GM04504 (cell line): Measurements from ENCODE around the gene ARID1A.
A peak's percentile ranks its signal among the peaks of the same experiment; 100 is the strongest.
"Not testable (repeated sequence)": the region's sequence is repeated elsewhere in the genome, so short reads cannot be mapped to it uniquely, and the experiment has no call there.

ENCODE experiments used
- DNase-seq: peaks from one replicate; pipeline ENCODE4 v3.0.0-alpha.2; 2012; ENCODE audit warnings: low read depth

Gene ARID1A

DNA sequence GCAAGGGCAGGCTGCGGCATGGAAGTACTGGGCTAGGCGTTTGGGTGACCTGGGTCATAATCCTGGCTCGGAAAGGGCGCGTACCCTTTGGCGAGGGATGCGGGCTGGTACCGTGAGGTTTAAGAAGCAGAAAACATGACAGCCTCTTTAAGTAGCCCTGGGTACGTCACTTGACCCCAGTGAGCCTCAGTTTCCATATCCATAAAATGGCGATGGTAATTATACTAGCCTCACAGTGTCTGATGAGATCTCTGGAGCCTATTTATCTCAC lies 92.6 kb downstream of the ARID1A start:
- no peak for DNase-seq

DNA sequence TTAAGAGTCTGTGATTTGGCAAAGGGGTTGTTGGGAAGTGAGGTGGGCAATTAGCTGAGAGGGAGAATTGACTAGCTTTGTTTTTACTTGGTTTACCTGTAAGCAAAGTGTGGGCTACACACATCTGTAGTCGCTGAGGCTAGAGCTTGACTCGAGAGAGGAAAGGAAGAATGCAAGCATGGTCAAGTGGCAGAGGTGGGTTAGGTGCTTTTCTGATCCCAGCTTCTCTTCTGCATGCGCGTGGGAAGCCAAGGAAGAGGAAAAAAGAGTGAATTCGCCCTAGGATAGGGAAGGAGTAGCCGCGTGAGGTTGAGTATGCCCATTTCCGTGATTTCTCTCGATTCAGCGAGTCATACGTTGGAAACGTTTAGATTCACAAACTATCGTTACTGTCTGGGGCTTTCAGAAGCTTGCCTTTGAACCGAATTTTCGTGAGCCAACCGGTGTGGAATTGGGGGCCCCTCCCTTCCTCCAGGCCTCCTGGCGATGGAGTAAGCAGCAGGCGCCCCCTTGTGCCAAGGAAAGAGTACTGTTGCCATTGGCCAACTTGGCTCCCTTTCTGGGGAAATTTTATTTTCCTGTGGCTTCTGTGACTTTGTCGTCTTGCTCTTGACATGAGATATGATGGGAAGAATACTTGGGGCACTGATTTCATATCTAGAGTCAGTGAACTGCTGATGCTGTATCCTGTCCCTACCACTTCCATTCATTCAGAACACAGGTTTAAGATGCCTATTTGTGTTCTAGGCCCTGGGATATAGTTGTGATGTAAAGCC lies 93.2 kb downstream of the ARID1A start:
- peak; percentile 71 for DNase-seq

DNA sequence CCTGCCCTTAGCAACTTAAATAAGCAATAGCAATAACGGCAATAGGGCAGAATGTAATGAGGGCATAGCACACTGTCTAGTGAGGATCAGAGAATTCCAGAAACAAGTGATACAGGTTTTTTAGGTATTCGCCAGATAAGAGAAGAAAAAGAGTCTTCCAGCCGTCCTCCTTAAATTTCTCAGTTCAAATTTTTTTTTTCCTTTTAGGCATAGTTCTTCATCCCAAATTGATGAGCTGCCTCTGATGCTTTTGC lies 93.7 kb downstream of the ARID1A start:
- DNase-seq, result no peak

DNA sequence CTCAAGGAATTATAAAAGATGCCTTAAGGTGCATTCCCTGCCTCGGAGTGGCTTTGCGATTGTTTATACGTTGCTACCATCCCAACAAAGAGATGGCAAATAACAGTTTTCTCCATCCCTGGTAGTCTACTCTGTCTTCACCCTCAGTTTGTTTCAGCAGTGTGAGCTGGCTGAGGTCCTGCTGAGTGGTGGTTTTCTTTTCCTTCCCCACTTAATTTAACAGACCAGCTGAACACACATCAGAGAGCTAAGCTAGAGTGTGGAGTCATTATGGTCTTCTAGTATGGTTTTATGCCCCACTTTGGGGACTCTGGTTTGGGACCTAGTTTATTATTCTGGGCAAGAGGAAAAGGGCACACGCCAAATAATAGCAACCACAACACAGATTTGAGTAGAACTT lies 94.1 kb downstream of the ARID1A start:
- DNase-seq, result no peak

DNA sequence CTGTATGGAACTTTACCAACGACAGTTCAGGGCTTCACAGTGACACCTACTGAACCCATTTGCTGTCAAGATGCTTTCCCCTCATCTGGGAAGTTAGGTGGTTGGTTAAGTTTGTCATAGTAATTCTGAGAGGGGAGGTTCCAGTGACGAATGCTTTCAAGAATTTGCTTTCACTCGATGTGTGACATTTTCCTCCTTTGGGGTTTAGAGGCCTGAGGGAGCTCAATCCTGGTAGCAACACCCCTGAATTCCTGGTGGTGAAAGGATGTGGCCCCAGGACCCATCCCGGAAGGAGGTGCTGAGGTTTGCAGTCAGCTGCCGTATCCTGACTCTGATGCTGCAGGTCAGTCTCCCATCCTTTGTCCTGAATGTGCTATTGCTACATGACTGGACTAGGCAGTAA lies 94.7 kb downstream of the ARID1A start:
- no peak for DNase-seq

DNA sequence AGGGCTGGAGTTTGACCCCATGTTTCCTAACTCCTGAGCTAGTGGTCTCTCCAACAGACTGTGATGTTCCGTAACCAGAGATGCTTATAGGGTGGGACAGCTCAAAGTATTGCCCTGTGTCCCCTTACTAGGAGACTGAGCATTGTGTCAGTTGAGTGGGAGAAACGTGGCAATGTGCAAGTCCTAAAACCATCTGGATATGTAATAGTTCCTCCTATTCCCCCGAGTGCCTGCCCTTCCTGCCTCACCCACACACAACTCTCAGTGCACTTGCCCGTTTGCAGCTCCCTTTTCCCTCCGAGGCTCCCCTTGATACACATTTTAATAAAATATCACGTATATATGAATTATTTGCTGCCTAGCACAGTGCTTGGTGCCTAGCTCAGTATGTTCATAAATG lies 95.3 kb downstream of the ARID1A start:
- no peak for DNase-seq

DNA sequence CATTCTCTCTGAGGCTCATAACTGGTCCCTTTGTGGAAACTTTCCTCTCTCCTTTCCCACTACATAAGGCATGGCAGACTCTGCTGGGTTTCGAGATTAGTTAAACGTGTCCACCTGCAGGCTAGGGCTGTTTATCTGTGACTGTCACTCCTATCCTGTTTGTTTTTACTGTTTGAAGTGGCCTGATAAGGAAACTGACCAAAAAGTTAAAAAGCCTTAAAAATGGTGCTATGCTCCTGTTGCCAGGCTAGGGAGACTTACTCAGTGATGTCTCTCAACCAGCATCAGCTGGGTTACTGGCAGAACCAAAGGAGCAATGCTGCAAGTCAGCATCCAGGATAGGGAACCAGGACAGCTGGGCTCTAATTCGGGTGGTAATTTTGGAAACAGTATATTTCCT lies 95.8 kb downstream of the ARID1A start:
- DNase-seq, result no peak

DNA sequence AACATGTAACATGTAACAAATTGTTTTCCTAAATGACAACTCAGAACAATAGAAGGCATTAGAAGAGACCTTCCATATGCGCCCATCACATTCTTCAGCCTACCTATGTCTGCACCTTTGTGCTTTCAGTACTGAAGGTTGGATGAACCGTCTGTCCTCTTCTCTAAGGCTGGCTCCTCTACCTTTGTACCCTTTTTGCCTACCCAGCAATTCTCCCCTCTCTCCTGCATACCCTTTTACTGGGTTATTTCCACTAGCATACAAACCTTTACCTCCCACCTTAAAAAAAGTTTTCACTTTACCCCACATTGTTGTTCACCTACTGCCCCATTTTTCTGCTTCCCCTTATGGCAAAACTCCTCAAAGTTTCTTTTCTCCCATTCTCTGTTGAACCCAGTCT lies 97.1 kb downstream of the ARID1A start:
- no peak for DNase-seq

DNA sequence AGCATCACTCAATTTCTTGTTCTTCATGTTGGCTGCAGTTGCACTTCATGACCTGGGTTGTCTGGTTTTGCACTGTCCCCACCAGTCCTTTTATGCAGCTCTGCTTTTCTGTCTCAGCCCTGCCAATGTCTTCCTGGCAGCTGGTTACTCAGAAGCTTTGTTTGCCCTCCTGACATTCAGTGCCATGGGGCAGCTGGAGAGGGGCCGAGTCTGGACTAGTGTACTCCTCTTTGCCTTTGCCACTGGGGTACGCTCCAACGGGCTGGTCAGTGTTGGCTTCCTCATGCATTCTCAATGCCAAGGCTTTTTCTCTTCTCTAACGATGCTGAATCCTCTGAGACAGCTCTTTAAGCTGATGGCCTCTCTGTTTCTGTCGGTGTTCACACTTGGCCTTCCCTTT lies 98.6 kb downstream of the ARID1A start:
- no peak for DNase-seq

DNA sequence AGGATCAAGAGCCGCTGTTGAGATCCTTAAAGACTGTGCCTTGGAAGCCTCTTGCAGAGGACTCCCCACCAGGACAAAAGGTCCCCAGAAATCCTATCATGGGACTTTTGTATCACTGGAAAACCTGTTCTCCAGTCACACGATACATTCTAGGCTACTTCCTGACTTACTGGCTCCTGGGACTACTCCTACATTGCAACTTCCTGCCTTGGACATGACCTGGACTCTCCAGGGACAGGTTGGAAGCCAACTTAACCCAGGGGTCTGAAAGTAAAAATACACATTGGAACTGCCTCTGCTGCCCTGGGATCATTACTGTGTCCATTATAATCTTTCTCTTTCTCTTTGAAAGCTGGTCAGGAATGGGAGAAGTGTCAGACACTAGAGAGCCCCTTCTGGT lies 101.8 kb downstream of the ARID1A start:
- DNase-seq, result no peak

DNA sequence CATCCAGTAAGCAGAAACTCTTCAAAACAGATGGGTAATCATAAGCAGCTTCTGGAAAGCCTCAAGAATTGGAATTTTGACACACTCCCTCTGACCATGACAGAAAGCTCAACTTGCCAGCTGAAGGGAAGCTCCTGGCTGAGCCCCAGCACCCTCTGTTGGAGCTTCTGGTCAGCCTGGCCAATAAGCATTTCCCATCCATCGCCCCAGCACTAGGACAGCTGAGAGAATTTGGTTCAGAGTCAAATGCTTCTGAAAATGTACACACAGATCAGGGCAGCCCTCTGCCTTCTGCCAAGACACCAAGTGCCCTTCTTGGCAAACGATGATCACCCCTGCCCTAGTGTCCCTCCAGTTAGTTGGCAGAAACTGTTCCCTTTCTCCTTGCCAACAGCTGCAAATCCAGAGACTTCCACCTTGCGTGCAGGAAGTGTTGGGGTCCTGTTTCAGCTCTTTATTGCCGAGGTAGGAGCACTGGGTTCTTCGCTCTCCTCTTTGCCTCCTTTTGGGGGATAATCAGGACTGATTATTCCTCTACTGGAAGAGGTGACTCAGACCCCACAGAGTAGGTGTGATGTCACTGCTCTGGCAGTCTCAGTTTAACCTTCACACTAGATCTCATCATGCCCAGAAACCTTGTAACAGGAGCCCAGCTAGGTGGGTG lies 103.8 kb downstream of the ARID1A start:
- DNase-seq, result peak; percentile 73

DNA sequence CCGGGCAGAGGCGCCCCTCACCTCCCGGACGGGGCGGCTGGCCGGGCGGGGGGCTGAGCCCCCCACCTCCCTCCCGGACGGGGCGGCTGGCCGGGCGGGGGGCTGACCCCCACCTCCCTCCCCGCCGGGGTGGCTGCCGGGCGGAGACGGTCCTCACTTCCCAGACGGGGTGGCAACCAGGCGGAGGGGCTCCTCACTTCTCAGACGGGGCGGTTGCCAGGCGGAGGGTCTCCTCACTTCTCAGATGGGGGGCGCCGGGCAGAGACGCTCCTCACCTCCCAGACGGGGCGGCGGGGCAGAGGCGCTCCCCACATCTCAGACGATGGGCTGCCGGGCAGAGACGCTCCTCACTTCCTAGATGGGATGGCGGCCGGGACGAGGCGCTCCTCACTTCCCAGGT lies 108.1 kb downstream of the ARID1A start:
- not testable (repeated sequence) for DNase-seq

DNA sequence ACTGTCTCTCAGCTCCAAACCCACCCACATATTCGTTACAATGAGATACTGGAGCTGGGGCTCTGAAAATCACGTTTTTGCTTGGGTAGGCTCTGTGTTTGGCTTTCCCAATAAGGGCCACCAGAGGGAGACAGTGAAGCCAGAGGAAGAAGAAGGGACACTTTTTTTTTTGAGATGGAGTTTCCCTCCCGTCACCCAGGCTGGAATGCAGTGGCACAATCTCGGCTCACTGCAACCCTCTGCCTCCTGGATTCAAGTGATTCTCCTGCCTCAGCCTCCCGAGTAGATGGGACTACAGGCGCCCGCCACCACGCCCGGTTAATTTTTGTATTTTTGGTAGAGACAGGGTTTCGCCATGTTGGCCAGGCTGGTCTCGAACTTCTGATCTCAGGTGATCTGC lies 114.3 kb downstream of the ARID1A start:
- DNase-seq, result peak; percentile 34

DNA sequence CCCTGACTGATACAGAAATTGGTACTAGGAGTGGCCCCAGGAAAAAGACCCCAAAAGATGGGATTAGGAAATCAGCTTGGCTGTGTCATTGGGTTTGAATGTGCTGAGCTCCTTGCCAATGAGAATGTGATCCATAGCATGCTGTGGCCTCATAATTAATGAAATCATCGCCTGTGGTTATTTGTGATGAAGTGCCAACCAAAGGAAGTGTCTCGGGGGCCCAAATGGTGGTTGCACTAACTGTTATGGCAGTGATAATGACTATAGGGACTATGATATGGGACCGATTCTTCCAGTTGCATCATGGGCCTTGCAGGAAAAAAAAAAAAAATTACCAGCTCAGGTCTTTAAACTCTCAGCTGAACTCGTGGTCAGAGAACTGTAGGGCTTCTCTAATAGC lies 115.2 kb downstream of the ARID1A start:
- no peak for DNase-seq

DNA sequence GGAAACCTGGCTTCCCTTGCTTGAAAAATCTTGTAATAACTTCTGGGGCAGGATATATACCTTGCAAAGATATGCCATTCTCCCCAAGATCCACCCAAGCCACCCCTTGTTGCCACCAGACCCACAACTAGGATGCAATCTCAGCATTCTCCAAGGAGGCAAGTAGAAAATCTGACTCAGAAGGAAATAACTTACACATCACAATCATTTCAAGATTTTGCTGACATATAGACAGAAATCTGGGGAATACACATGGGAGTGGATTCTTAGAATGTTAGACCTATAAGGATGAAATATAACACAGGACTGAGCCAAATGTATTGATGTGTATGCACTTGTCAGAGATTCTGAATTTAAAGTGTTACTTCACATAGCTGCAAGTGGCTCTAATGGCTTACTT lies 115.9 kb downstream of the ARID1A start:
- DNase-seq, result no peak

DNA sequence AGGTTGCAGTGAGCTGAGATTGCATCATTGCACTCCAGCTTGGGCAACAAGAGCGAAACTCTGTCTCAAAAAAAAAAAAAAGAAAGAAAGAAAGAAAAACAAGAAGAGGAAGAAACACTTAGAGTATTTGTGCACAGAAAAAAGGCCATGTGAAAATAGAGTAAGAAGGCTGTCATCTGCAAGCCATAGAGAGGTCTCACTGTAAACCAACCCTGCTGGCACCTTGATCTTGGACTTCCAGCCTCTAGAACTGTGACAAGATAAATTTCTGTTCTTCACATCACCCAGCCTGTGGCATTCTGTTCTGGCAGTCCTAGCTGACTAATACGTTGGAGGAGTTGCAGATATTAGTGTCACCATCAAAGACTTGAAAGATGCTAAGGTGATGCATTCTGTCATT lies 118.6 kb downstream of the ARID1A start:
- no peak for DNase-seq

DNA sequence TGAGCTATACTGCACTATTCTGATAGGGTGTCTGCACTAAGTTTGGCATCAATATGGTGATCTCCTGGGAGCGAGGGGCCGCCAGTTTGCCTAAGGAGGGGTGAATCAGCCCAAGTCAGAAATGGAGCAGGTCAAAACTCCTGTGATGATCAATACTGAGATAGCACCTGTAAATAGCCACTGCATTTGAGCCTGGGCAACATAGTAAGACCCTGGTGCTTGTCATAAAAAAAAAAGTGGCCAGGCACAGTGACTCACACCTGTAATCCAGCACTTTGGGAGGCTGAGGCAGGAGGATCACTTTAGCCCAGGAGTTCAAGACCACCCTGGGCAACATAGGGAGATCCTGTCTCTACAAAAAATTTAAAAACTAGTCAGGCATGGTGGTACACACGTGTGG lies 119.1 kb downstream of the ARID1A start:
- no peak for DNase-seq

DNA sequence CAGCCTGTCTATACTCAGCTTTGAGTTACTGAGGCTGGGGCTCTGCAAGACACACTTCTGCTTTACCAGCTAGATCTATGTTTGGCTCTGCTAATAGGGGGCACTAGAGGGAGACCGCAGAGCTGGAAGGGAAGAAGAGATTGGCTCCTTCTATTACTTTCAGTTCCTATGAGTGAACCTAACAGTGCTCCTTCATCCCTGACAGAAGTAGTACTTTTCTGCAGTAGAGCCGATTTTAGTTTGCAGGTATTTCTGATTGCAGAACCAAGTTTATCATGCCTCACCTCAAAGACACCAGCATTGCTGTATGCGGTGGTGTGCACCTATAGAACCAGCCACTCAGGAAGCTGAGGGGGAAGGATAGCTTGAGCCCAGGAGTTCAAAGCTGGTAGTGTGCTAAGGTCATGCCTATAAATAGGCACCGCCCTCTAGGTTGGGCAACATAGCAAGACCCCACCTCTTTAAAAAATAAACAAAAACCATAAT lies 125.0 kb downstream of the ARID1A start:
- DNase-seq, result no peak

DNA sequence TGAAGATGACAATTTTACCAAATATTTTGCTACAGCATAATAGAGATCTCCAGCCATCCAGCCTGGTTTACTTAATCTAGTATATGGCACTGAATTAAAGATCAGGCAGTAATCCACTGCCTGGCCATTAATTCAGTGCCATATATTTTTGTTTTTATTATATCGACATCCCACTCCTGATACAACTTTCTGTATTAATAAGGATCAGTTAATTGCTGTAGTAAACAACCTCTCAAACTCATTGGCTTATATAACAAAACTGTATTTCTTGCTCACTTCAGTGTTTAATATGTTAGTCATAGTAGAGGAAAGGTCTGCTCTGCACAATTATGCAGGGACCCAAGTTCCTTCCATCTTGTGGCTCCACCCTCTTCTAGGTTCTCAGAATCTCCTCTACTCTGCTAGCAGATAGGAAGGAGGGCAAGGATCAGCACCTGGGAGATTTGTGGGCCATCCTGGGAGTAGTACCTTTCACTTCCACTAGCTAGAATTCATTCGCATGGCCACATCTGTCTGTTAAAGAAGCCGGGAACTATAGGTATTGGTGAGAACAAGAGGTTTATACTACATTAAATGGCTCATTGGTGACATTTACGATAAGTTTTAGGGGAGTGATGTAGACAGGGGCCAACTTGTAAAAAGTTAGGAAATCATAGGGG lies 127.1 kb downstream of the ARID1A start:
- DNase-seq, result no peak

DNA sequence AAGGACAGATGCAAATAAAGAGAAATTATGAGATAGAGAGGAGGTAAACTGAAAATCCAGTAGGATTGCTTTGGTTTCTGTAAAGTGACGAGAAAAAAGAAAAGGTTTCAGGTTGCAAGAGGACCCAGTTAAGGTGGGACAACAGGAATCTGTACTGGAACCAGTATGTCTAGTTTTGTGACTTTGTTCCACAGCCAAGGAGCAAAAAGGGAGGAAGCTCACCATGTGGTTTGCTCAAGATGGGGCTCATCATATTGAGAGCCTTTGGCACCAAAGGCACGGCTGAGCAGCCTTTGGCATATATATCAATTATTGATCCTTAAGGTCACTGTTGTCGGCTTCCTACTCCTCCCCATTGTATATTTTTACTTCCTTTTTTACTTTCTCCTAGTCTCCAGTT lies 128.9 kb downstream of the ARID1A start:
- no peak for DNase-seq

DNA sequence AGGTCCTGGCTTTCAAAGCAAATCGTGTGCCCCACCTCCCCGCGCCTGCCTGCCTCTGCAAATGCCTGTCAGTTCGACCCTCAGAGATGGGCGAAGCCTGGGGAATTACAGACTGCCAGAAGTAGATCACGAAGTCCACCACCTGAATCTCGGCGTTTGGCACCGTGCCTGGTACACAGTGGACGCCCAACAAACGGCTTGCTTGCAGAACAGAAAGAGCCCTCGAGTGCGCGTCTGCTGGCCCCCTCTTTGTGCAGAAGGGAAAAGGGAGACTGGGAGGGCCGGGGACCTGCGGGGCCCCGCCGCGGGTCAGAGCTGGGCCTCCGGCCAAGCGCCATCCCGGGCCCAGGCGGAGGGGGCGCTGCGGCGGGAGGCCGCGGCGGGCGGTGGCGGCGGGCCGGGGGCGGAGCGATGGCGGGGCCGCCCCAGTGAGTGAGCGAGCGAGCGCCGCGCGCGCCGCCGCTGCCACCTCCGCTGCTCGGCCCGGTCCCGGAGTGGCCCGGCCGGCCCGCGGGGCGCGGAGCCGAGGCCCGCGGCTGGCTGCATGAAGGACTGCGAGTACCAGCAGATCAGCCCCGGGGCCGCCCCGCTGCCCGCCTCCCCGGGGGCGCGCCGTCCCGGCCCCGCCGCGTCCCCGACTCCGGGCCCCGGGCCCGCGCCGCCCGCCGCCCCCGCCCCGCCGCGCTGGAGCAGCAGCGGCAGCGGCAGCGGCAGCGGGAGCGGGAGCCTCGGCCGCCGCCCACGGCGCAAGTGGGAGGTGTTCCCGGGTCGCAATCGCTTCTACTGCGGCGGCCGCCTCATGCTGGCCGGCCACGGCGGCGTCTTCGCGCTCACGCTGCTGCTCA lies 130.7 kb downstream of the ARID1A start, which contains the start of gene ZDHHC18:
Gene ZDHHC18, plus strand, starts transcription at position 428 of the 845 bp plus-strand sequence. Its CDS starts 117 bp downstream, at position 545.
- peak; percentile 23 for DNase-seq

DNA sequence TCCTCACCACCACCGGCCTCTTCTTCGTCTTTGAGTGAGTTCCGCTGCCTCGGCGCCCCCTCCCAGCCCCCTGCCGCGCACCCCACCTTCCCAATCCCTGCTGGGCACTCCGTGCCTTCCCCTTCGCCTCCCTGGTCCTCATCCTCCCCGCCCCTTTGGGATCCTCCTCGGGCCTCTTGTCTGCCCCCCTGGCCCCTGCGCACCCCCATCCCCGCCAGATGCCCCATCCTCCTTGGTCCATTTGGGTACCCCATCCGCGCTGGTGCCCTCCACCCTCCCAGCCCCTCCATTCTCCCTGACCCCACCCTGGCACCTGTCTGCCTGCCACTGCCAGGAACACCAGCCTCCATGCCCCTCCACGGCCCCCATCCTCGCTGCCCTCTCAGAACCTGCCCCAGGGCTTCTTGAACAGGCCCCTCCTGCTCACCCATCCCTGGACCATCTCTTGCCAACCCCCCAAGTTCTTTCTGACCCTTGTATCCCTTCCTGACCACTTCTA lies 131.3 kb downstream of the ARID1A start:
- no peak for DNase-seq

DNA sequence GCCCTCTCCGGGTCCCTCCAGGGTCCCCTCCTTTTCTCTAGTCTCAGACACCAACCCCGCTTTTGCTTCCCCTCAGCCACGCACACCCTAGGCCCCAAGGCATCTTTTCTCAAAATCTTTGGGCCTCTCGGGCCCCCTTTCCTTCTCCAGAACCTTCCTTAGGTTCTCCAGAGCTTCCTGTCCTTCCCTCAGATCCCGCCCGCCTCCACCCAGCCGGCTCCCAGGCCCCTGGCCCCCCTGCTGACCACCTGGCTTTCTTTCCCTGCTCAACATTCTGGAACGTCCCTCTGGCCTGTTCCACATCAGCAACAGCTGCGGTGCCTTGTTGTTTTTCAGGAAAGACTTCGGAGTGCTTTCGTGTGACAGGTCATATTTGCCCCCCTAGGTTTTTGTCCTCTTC lies 131.8 kb downstream of the ARID1A start:
- no peak for DNase-seq
